ENCODE data around the gene PPP1R1A.
A peak's percentile ranks its signal among the peaks of the same experiment; 100 is the strongest.

Gene PPP1R1A

GRCh38 chr12:54605138-54605970, 16.9 kb upstream of the PPP1R1A start:
- no peak for TF ChIP-seq CTCF (IDR thresholded peaks at IDR 0.05; ENCODE audit: low read depth, low read length)
- Histone ChIP-seq H3K27me3 (no peaks in the 10 kb centered on the region), H3K4me1 (no peaks in the 10 kb centered on the region), H3K36me3 (no peaks in the 10 kb centered on the region), H3K9me3 (no peaks in the 10 kb centered on the region), H3K4me3 (ENCODE audit: low read depth, low read length) (no peak overlapping the region)
- DNase-seq: no peak

- Histone ChIP-seq H3K4me3 (ENCODE audit: low read depth, low read length) (no peak overlapping the region), H3K4me1 (no peaks in the 10 kb centered on the region), H3K36me3 (no peaks in the 10 kb centered on the region), H3K27me3 (peaks cover 3% of the 10 kb centered on the region), H3K9me3 (no peaks in the 10 kb centered on the region)
- TF ChIP-seq CTCF (IDR thresholded peaks at IDR 0.05; ENCODE audit: low read depth, low read length): no peak
- DNase-seq: no peak
These were observed 16.0 kb upstream of the PPP1R1A start for GRCh38 chr12:54604436-54604835.

GRCh38 chr12:54603872-54604271, 15.4 kb upstream of the PPP1R1A start:
- DNase-seq: no peak
- no peaks in the 10 kb centered on the region for H3K9me3 ChIP-seq
- H3K4me1 ChIP-seq: no peaks in the 10 kb centered on the region
- H3K36me3 ChIP-seq: no peaks in the 10 kb centered on the region
- H3K4me3 ChIP-seq (ENCODE audit: low read depth, low read length): no peak overlapping the region
- H3K27me3 ChIP-seq: peaks cover 3% of the 10 kb centered on the region
- no peak for TF ChIP-seq CTCF (IDR thresholded peaks at IDR 0.05; ENCODE audit: low read depth, low read length)

GRCh38 chr12:54603173-54603814, 14.8 kb upstream of the PPP1R1A start:
- Histone ChIP-seq H3K9me3 (no peaks in the 10 kb centered on the region), H3K27me3 (peaks cover 3% of the 10 kb centered on the region), H3K4me1 (no peaks in the 10 kb centered on the region), H3K4me3 (ENCODE audit: low read depth, low read length) (no peak overlapping the region), H3K36me3 (no peaks in the 10 kb centered on the region)
- peak; percentile 91 for TF ChIP-seq CTCF (IDR thresholded peaks at IDR 0.05; ENCODE audit: low read depth, low read length)
- peak; percentile 52 for DNase-seq

- no peak for TF ChIP-seq CTCF (IDR thresholded peaks at IDR 0.05; ENCODE audit: low read depth, low read length)
- no peak overlapping the region for H3K4me3 ChIP-seq (ENCODE audit: low read depth, low read length)
- H3K27me3 ChIP-seq: peaks cover 3% of the 10 kb centered on the region
- DNase-seq: no peak
- no peaks in the 10 kb centered on the region for H3K9me3 ChIP-seq
- H3K4me1 ChIP-seq: no peaks in the 10 kb centered on the region
- H3K36me3 ChIP-seq: no peaks in the 10 kb centered on the region
These were observed 14.2 kb upstream of the PPP1R1A start for GRCh38 chr12:54602661-54603060.

GRCh38 chr12:54601841-54602240, 13.4 kb upstream of the PPP1R1A start:
- DNase-seq: no peak
- TF ChIP-seq CTCF (IDR thresholded peaks at IDR 0.05; ENCODE audit: low read depth, low read length): 0 out of 2 replicates have a peak, but pooled peaks have one; percentile 10
- H3K4me3 ChIP-seq (ENCODE audit: low read depth, low read length): no peak overlapping the region

More at GRCh38 chr12:54601841-54602240, 13.4 kb upstream of the PPP1R1A start:
- Histone ChIP-seq H3K4me1 (no peaks in the 10 kb centered on the region), H3K9me3 (no peaks in the 10 kb centered on the region), H3K36me3 (no peaks in the 10 kb centered on the region), H3K27me3 (peaks cover 3% of the 10 kb centered on the region)
